NCI-H82 treated with DMSO at 0.1 percent for 48 hours (cell line): ENCODE data around the gene TNRC18.
A peak's percentile ranks its signal among the peaks of the same experiment; 100 is the strongest.
"Not testable (repeated sequence)": the region's sequence is repeated elsewhere in the genome, so short reads cannot be mapped to it uniquely, and the experiment has no call there.

ENCODE experiments used
- DNase-seq: peaks from one replicate; lab custom pipeline; 2025; ENCODE audit not compliant: unreplicated experiment; lab: John Stamatoyannopoulos, UW

Gene TNRC18, protein sequence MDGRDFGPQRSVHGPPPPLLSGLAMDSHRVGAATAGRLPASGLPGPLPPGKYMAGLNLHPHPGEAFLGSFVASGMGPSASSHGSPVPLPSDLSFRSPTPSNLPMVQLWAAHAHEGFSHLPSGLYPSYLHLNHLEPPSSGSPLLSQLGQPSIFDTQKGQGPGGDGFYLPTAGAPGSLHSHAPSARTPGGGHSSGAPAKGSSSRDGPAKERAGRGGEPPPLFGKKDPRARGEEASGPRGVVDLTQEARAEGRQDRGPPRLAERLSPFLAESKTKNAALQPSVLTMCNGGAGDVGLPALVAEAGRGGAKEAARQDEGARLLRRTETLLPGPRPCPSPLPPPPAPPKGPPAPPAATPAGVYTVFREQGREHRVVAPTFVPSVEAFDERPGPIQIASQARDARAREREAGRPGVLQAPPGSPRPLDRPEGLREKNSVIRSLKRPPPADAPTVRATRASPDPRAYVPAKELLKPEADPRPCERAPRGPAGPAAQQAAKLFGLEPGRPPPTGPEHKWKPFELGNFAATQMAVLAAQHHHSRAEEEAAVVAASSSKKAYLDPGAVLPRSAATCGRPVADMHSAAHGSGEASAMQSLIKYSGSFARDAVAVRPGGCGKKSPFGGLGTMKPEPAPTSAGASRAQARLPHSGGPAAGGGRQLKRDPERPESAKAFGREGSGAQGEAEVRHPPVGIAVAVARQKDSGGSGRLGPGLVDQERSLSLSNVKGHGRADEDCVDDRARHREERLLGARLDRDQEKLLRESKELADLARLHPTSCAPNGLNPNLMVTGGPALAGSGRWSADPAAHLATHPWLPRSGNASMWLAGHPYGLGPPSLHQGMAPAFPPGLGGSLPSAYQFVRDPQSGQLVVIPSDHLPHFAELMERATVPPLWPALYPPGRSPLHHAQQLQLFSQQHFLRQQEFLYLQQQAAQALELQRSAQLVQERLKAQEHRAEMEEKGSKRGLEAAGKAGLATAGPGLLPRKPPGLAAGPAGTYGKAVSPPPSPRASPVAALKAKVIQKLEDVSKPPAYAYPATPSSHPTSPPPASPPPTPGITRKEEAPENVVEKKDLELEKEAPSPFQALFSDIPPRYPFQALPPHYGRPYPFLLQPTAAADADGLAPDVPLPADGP (N-terminal part only)

GRCh38 chr7:5423306-5423975, at the start of gene TNRC18:
Gene TNRC18, minus strand, starts transcription at chr7:5423834. Its CDS starts 2,588 bp downstream, at chr7:5421246.
- no peak for DNase-seq

- peak; percentile 49 for DNase-seq
Observed at GRCh38 chr7:5472432-5473315, 49.0 kb upstream of the TNRC18 start.

- DNase-seq, result not testable (repeated sequence)
Observed at GRCh38 chr7:5471623-5472022, 48.0 kb upstream of the TNRC18 start.

- no peak for DNase-seq
Observed at GRCh38 chr7:5470816-5471215, 47.2 kb upstream of the TNRC18 start.

GRCh38 chr7:5470167-5470532, 46.5 kb upstream of the TNRC18 start:
- no peak for DNase-seq

DNA sequence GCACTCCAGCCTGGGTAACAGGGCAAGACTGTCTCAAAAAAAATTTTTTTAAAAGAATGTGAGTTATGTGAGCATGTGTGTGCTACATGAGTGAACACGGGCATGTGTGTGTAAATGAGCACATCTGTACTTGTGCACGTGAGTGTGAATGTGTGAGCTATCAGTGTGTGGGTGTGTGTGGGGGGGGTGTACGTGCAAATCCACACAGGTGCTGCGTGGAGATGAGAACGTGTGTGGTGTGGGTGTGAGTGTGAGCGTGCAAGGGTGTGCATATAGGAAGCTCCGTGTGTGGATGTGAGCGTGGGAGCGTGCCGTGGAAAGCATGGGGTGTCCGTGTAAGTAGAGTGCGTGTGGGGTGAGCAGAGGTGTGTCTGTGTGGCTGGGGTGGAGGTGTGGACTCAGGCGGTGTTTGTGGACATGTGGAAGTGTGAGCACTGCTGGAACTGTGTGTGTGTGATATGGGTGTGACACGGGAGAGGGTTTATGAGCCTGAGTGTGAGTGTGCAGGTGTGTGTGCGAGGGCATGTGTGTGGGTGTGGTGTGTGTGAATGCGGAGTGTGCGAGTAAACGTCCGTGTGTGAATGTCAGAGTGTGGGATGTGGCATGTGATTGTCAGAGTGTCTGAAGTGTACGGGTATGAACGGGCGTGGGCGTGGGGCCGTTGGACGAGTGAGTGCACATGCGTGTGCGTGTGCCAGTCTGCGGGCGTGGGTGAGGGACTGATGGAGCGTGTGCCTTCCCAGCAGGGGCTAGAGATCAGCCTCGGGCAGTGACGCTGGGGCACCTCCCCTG, 45.9 kb upstream of the TNRC18 start:
- DNase-seq, result no peak

DNA sequence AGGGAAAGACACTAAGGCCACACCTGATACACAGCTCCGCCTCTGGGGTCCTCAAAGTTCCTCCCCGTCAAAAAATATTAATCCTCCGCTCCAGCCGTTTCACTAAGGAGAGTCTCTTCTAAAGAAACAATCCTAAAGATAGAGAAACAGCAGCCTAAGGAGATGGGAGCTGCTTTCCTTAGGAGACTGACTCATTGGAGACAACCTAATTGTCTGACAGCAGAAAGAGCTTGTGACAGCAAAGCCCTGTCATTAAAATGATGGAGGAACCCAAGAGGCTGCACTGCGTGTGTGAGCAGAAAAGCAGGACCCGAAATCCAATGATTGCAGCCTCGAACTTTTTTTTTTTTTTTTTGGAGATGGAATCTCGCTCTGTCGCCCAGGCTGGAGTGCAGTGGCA, 44.0 kb upstream of the TNRC18 start:
- DNase-seq, result no peak

DNA sequence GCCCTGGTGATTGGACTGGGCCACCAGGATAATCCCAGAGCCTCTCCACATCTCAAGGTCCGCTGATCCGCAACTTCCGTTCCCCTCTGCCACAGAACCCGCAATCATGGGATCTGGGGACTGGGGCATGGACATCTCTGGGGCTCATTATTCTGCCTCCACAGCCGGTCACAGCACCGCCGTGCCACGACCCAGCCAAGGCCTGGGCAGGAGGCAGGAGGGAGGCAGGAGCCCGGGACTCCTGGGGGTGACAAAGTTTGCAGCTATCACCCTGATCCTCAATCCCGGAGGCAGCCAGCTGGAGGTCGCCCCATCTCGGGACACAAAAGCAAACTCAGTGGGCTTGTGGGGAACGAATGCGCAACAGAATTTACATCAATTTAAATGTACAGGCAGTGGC, 42.9 kb upstream of the TNRC18 start:
- no peak for DNase-seq

DNA sequence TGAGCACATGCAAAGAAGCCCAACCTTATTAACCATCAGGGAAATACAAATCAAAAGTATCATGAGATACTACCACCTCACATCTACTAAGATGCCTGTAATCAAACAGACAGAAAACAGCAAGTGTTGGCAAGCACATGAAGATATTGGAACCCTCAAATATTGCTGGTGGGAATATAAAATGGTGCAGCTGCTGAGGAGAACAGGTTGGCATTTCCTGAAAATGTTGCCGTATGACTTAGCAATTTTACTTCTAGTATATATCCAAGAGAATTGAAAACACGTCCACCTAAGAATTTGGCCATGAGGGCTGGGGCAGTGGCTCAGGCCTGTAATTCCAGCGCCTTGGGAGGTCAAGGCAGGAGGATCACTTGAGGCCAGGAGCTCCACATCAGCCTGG, 39.4 kb upstream of the TNRC18 start:
- DNase-seq, result no peak

- no peak for DNase-seq
Observed at GRCh38 chr7:5462216-5462615, 38.6 kb upstream of the TNRC18 start.

- no peak for DNase-seq
Observed at GRCh38 chr7:5458921-5459480, 35.4 kb upstream of the TNRC18 start.

GRCh38 chr7:5457245-5457735, 33.7 kb upstream of the TNRC18 start:
- no peak for DNase-seq

DNA sequence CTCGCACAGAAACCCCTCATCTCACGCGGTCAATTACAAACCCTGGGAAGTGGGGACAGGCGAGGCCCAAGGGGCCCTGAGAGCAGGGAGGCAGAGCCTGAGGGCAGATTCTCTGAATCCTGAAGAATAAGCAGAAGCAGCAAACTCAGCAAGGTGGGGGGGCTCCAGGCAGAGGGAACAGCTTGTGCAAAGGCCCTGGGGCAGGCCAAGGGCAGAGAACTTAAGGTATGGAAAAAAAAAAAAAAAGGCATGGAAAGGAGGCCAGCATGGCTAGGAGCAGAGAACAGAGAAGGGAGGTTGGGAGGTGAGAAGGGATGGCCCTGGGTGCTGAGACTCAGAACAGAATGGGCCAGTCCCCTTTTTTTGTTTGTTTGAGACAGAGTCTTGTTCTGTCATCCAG, 32.8 kb upstream of the TNRC18 start:
- DNase-seq, result no peak

DNA sequence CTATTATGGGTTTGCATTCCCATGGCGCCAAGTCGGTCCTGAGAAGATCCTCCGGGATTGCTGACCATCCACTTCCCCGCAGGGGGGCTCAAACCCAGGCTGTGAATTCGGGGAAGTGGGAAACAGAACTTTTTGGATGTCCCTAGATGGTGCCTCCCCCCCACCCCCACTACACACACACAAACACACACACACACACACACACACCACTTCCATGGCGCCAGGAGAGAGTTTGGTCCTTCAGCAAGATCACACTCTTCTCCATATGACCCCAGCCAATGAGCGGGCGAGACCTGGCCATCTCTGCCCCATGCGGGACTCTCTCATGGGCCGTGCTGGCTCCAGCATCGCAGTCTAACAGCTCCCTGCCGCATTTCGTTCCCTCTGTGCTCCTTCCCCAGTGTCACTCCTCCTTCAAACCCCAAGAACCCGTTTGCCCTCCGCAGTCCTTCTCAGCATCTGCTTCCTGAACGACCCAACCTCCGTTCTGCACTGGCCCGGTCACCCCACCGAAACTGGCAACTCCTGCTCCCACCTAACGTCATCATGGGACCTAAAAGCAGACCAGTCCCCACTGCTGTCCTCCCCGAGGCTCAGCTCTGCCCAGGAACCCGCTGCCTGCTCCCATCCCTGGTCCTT, 32.1 kb upstream of the TNRC18 start:
- DNase-seq, result no peak

- no peak for DNase-seq
Observed at GRCh38 chr7:5455175-5455574, 31.5 kb upstream of the TNRC18 start.

- DNase-seq, result no peak
Observed at GRCh38 chr7:5454485-5454884, 30.9 kb upstream of the TNRC18 start.

DNA sequence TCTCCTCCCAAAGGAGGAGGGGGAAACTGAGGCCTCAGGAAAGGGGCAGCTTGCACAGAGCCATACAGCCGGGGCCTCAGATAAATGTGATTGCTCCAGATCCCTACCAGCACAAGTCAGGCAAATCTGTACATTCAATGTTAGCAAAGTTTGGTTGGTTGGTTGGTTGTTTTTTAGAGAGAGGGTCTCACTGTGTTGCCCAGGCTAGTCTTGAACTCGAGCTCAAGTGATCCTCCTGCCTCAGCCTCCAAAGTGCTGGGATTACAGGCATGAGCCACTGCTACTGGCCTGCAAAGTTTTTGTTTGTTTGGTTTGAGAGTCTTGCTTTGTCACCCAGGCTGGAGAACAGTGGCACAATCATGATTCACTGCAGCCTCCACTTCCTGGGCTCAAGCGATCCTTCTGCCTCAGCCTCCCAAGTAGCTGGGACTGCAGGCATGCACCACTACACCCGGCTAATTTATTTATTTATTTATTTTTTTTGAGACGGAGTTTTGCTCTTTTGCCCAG, 30.0 kb upstream of the TNRC18 start:
- DNase-seq, result no peak

DNA sequence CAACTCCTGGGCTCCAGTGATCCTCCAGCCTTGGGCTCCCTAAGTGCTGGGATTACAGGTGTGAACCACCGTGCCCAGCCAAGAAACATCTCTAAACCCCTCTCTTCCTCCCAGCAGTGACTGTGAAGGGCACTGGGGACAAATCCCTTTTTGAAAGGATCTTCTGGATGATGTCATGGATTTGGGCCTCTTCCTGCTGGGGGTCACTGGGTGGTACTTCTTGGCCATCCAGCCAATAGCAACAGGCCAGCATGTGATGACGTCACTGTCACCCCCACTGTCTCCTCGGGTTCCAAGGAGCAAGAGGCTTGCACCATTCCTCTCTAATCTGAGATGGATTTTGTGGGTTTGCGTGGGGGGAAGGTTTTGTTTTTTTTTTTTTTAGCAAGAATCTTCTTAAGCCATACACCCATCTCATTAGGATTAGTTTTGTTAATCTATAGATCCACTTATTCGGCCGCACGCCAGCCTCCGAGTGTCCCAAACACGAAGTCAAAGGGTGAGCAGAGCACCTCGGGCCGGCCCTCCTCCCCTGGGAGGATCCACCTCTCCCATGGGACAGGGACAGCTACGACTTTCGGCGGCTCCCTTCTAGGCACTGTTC, 29.4 kb upstream of the TNRC18 start:
- peak; percentile 93 for DNase-seq
